HepG2 (cell line): Measurements from ENCODE around the gene PGP. TPM values are rescaled to one million over a fixed set of nuclear protein-coding genes. Genes with fewer than 3 reads are reported as not detected.

Experiments used
- ATAC-seq: fragments of 200-7000 bp; cut with Tn5 transposase; 3 replicates; pipeline ENCODE4 v1.9.1; 2020; ENCODE audit warnings: mild to moderate bottlenecking, moderate library complexity
- BruUV-seq: library from RNA; stranded (reverse); fragments of 400-500 nt; replicated peaks from 2 replicates; lab custom pipeline; 2021; lab: Mats Ljungman, UMichigan
- CTCF ChIA-PET: fragments of 300-600 bp; formaldehyde crosslinking; extraction: SDS; loops from one replicate; lab custom pipeline; 2021; ENCODE audit warnings: low total read pairs, inconsistent platforms, low intra/inter-chr PET ratio; lab: Yijun Ruan, JAX
- POLR2A ChIA-PET: fragments of 350-600 bp; sonication (Branson Sonifier 250); formaldehyde crosslinking; loops from one replicate; lab custom pipeline; 2020; ENCODE audit warnings: antibody characterized with exemption, inconsistent platforms; lab: Yijun Ruan, JAX
- DNase-seq: peaks from one replicate; pipeline ENCODE4 v3.0.0-alpha.2; 2015; ENCODE audit warnings: low spot score
- FAIRE-seq: peaks from 3 replicates; lab custom pipeline; 2011; peaks lifted over from hg19 to GRCh38; lab: Jason Lieb, UNC
- H2AFZ ChIP-seq: one replicate; pipeline ENCODE4 v1.6.1; 2011; ENCODE audit warnings: low read length, inconsistent platforms
- H3K27ac ChIP-seq: fragments of 300-600 bp; 3 replicates; pipeline ENCODE4 v1.8.0; 2011; ENCODE audit warnings: mixed run types, mild to moderate bottlenecking, mixed read lengths, low read length, inconsistent platforms; ENCODE audit not compliant: insufficient read depth; ENCODE audit errors: extremely low read length
- H3K27me3 ChIP-seq, 2 experiments: fragments of 200-600 bp in 1 of 2; 2 replicates in 1 of 2; 3 replicates in 1 of 2; pipeline versions ENCODE4 v1.6.0 to v1.8.0; 2011; ENCODE audit warnings: low read length in 2 of 2, mild to moderate bottlenecking in 2 of 2, moderate library complexity in 2 of 2, inconsistent platforms in 1 of 2; ENCODE audit not compliant: insufficient read depth in 2 of 2, control insufficient read depth in 1 of 2
- H3K36me3 ChIP-seq, 2 experiments: fragments of 200-600 bp in 1 of 2; replicated peaks in 1 of 2; 2 replicates in 1 of 2; 3 replicates in 1 of 2; pipeline versions ENCODE4 v1.5.1 to v1.8.0; 2011; ENCODE audit warnings: low read length in 2 of 2, inconsistent platforms in 1 of 2; ENCODE audit not compliant: insufficient read depth in 2 of 2, control insufficient read depth in 1 of 2
- H3K4me1 ChIP-seq: 2 replicates; pipeline ENCODE4 v1.5.1; 2012; ENCODE audit warnings: low read length, inconsistent platforms; ENCODE audit not compliant: insufficient read depth
- H3K4me2 ChIP-seq: 2 replicates; pipeline ENCODE4 v1.6.0; 2011; ENCODE audit warnings: low read depth, low read length, inconsistent platforms
- H3K4me3 ChIP-seq, 3 experiments: fragments of 200-600 bp in 1 of 3; sonication (generic), shearing (Covaris generic) in 1 of 3; replicated peaks in 1 of 3; 2 replicates each; pipeline ENCODE4 v1.5.1; 2011 to 2016; ENCODE audit warnings: low read length in 3 of 3, inconsistent platforms in 2 of 3, low read depth in 2 of 3, mild to moderate bottlenecking in 2 of 3, control low read depth in 1 of 3, mixed read lengths in 1 of 3; ENCODE audit not compliant: insufficient read depth in 1 of 3
- H3K79me2 ChIP-seq: one replicate; pipeline ENCODE4 v1.6.1; 2011; ENCODE audit warnings: low read length, inconsistent platforms; ENCODE audit not compliant: insufficient read depth
- H3K9ac ChIP-seq: 2 replicates; pipeline ENCODE4 v1.6.0; 2011; ENCODE audit warnings: mild to moderate bottlenecking, low read depth, low read length, inconsistent platforms; ENCODE audit not compliant: insufficient read depth
- H3K9me3 ChIP-seq: 2 replicates; pipeline ENCODE4 v1.5.1; 2012; ENCODE audit warnings: mild to moderate bottlenecking, low read length
- H4K20me1 ChIP-seq: 2 replicates; pipeline ENCODE4 v1.6.0; 2011; ENCODE audit warnings: inconsistent platforms, mild to moderate bottlenecking, low read length, moderate library complexity; ENCODE audit not compliant: insufficient read depth
- FOXO1 ChIP-seq: sonication (generic); formaldehyde crosslinking; IDR thresholded peaks from 2 replicates; pipeline ENCODE4 v1.4.0; 2020; ENCODE audit warnings: missing genetic modification reagents
- HNF1B ChIP-seq: sonication (generic); formaldehyde crosslinking; IDR thresholded peaks from 2 replicates; pipeline ENCODE4 v1.5.1; 2020; ENCODE audit warnings: mild to moderate bottlenecking, moderate library complexity, missing genetic modification reagents
- HNRNPL ChIP-seq: fragments of 200-400 bp; formaldehyde crosslinking; IDR thresholded peaks from 2 replicates; pipeline ENCODE4 v1.6.1; 2017; ENCODE audit warnings: mild to moderate bottlenecking, low read depth, low read length
- HNRNPLL ChIP-seq: fragments of 200-400 bp; formaldehyde crosslinking; IDR thresholded peaks from 2 replicates; pipeline ENCODE4 v1.6.1; 2017; ENCODE audit warnings: mild to moderate bottlenecking, low read depth, low read length; ENCODE audit not compliant: poor library complexity, severe bottlenecking
- SAP130 ChIP-seq: IDR thresholded peaks from 2 replicates; pipeline ENCODE4 v1.6.1; 2016; ENCODE audit warnings: low read depth
- TIGD3 ChIP-seq: sonication (generic); formaldehyde crosslinking; IDR thresholded peaks from 2 replicates; pipeline ENCODE4 v1.5.1; 2020; ENCODE audit warnings: mild to moderate bottlenecking, missing genetic modification reagents, borderline replicate concordance
- ZEB1 ChIP-seq: IDR thresholded peaks from 2 replicates; pipeline ENCODE4 v1.6.1; 2012; ENCODE audit warnings: mild to moderate bottlenecking, low read depth, inconsistent platforms; ENCODE audit not compliant: insufficient replicate concordance
- ZFY ChIP-seq: sonication (generic); formaldehyde crosslinking; IDR thresholded peaks from 2 replicates; pipeline ENCODE4 v1.4.0; 2020; ENCODE audit warnings: missing genetic modification reagents
- ZHX1 ChIP-seq: sonication (generic); formaldehyde crosslinking; IDR thresholded peaks from 2 replicates; pipeline ENCODE4 v1.8.1; 2022; ENCODE audit warnings: low read depth, mild to moderate bottlenecking, missing genetic modification reagents
- ZNF331 ChIP-seq: sonication (generic); formaldehyde crosslinking; IDR thresholded peaks from 2 replicates; pipeline ENCODE4 v1.4.0; 2020; ENCODE audit warnings: missing genetic modification reagents
- ZNF687 ChIP-seq: sonication (generic); formaldehyde crosslinking; IDR thresholded peaks from 2 replicates; pipeline ENCODE4 v1.5.1; 2020; ENCODE audit warnings: mild to moderate bottlenecking, missing genetic modification reagents, moderate library complexity
- WGBS: methylation state at CpG from one replicate; pipeline ENCODE4 v1.1.6; 2017; ENCODE audit warnings: low lambda C conversion rate; 5-methylcytosine and 5-hydroxymethylcytosine counted together
- in situ Hi-C: cut with HindIII; loops from 2 replicates; pipeline ENCODE4 v1.10.0; 2017; ENCODE audit warnings: low pct_unique_long_range_greater_than_20kb; ENCODE audit not compliant: extremely low pct_ligation_motif_present
- intact Hi-C: fragments of 100-400 bp; cut with micrococcal nuclease; formaldehyde crosslinking; loops from one replicate; pipeline ENCODE4 v1.10.0; 2022; ENCODE audit not compliant: unreplicated experiment
- polyA plus RNA-seq, 8 experiments: library from polyadenylated mRNA; depleted of rRNA in 3 of 8; stranded (reverse) in 7 of 8; unstranded in 1 of 8; fragments of >200 nt; fragmentation: Illumina TruSeq in 4 of 8; extraction: Trizol in 4 of 8; gene quantifications; 2 replicates each; pipeline versions ENCODE4 v1.2.1 to v1.2.3, GENCODE V29; 2011 to 2016; ENCODE audit warnings: low read depth in 4 of 8, missing spikeins in 1 of 8, mixed read lengths in 1 of 8; ENCODE audit not compliant: insufficient read depth in 1 of 8
- total RNA-seq, 5 experiments: library from RNA; depleted of rRNA; stranded (reverse); fragments of >200 nt; fragmentation: Illumina TruSeq; extraction: Trizol; gene quantifications; 2 replicates each; pipeline ENCODE4 v1.2.3, GENCODE V29; 2016; ENCODE audit warnings: low read depth in 1 of 5

PGP gene
- total and polyA plus RNA-seq, 2 of the 13 experiments (the other 11 are each of a cell fraction or from before 2014, with no cell fraction given): 7.3 to 18.3 TPM

GRCh38 chr16:2195322-2196161, 19.1 kb downstream of the PGP start:
- ChIA-PET POLR2A (interaction anchor here (0.6 to 2.9 kb wide), 10 partner anchors 9 to 56 kb away, joined by 3 to 19 read pairs (median 4); partner anchors contain the start of genes E4F1, ECI1, PGP and TRAF7), CTCF (interaction anchor here (1.6 kb wide), 1 partner anchor 56 kb away, joined by 6 read pairs; the partner anchor contains the start of gene ECI1)
- intact Hi-C loops: loop anchor here (5.0 kb wide), 2 partner anchors 33 to 57 kb away; partner anchors contain the start of gene ECI1
- TF ChIP-seq ZHX1 (no peak), FOXO1 (CRISPR knock-in tag) (no peak), ZEB1 (peak; percentile 3), ZNF331 (CRISPR knock-in tag) (0 out of 2 replicates have a peak, but pooled peaks have one; percentile 47), TIGD3 (0 out of 2 replicates have a peak, but pooled peaks have one; percentile 49), HNRNPL (peak; percentile 65; the same call in 1 of the 2 replicates), HNF1B (CRISPR knock-in tag) (0 out of 2 replicates have a peak, but pooled peaks have one; percentile 26), SAP130 (CRISPR knock-in tag) (peak; percentile 21; the same call in 1 of the 2 replicates), ZFY (CRISPR knock-in tag) (0 out of 2 replicates have a peak, but pooled peaks have one; percentile 8), HNRNPLL (peak; percentile 22), ZNF687 (CRISPR knock-in tag) (peak; percentile 71)

More at GRCh38 chr16:2195322-2196161, 19.1 kb downstream of the PGP start:
- Histone ChIP-seq H3K9me3 (no peaks in the 10 kb centered on the region), H2AFZ (no peak overlapping the region), H3K27me3 (peaks cover 2 to 39% of the 10 kb centered on the region in 2 experiments; a peak in 3 of 5 replicates), H3K9ac (peak overlapping the region; percentile 44; the same call in 1 of the 2 replicates), H3K79me2 (no peaks in the 10 kb centered on the region), H3K4me3 (peak overlapping the region; percentile 53 to 66 (median 53)), H3K4me2 (peak overlapping the region; percentile 71), H3K4me1 (peaks cover 59% of the 10 kb centered on the region), H4K20me1 (no peaks in the 10 kb centered on the region), H3K36me3 (no peaks in the 10 kb centered on the region), H3K27ac (no peak overlapping the region)
- FAIRE-seq (no peak), DNase-seq (no peak), ATAC-seq (peak; percentile 57)
- no CpG with 5 or more reads among the region's 49 CpGs for WGBS
- no TSS peak for BruUV-seq
- in situ Hi-C loops: no loop called here
